Measurements from ENCODE around the gene FDPS.

FDPS gene

GRCh38 chr1:155320661-155321617, 12.3 kb downstream of the FDPS start, which contains the start of gene RUSC1:
TSS of gene RUSC1 (plus strand) at chr1:155320894. CDS start at chr1:155321774, 880 bp downstream.
- peak; percentile 88 for DNase-seq

- peak in 1 of 2 experiments; percentile 39 for DNase-seq
These were observed 13.2 kb downstream of the FDPS start for GRCh38 chr1:155321639-155322503.

GRCh38 chr1:155322571-155322952, 13.9 kb downstream of the FDPS start:
- no peak for DNase-seq

GRCh38 chr1:155322953-155323728, 14.5 kb downstream of the FDPS start:
- DNase-seq = peak; percentile 96 to 97

- DNase-seq = peak; percentile 91 to 92
These were observed 15.0 kb downstream of the FDPS start for GRCh38 chr1:155323729-155324036.

DNA sequence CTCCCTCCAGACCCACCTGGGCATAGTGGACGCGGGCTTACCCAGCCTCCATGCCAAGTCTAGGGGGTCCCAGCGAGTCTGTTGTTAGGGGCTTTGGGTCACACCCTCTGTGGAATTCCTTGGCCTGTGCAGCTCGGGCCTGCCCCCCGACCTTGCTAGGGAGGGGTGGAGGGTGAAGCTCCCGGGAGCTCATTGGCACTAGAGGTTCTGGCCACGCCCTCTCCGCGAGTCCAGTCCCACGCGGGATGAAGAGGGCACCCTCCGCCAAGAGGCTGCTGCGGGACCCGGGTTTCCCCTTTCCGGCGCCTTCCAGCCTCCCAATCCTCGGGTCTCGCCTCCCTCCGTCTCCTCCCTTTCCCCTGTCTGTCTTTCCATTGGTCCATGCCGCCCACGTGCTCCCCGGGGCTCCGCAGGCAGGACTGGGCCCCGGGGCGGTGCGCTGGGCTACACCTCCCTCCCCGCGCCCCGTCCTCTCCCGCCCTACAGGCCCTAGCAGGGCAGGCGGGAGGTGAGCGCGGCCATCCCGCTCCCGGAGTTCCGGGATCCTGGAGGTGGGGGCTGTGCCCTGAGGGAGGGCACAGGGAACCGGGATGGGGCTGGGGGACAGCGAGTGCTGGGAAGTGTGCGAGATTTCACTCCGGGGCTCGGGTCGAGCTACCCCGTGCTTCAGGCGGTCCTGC, 15.5 kb downstream of the FDPS start:
- DNase-seq = peak; percentile 94 to 95

GRCh38 chr1:155324717-155325602, 16.3 kb downstream of the FDPS start:
- DNase-seq = peak in 1 of 2 experiments; percentile 58

DNA sequence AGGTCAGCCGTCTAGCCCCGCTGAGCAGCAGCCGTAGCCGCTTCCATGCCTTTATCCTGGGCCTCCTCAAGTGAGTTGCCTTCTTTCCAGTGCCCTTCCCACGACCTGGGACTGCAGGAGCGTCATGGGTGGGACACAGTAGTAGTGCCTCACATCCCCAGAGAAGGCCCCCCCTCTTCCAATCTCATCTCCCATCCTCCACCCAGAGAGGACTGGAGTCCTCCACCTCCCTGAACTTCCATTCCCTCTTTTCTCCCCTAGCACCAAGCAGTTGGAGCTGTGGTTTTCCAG, 16.9 kb downstream of the FDPS start:
- DNase-seq = no peak

GRCh38 chr1:155326020-155326526, 17.4 kb downstream of the FDPS start:
- DNase-seq = no peak

DNA sequence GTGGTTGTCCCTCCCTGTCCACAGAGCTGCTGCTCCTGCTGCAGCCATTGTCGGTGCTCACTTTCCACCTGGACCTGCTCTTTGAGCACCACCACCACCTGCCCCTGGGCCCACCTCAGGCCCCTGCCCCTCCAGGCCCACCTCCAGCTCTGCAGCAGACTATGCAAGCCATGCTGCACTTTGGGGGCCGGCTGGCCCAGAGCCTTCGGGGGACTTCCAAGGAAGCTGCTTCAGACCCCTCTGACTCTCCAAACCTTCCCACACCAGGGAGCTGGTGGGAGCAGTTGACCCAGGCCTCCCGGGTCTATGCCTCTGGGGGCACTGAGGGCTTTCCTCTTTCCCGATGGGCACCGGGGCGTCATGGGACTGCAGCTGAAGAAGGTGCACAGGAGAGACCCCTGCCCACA, 18.0 kb downstream of the FDPS start:
- DNase-seq = no peak

- no peak for DNase-seq
These were observed 19.3 kb downstream of the FDPS start for GRCh38 chr1:155327981-155328380.

- DNase-seq = peak in 1 of 2 experiments; percentile 2
These were observed 20.2 kb downstream of the FDPS start for GRCh38 chr1:155328856-155329255.

GRCh38 chr1:155329980-155330598, 21.4 kb downstream of the FDPS start:
- DNase-seq = no peak

GRCh38 chr1:155334962-155335361, 26.3 kb downstream of the FDPS start:
- DNase-seq = no peak

DNA sequence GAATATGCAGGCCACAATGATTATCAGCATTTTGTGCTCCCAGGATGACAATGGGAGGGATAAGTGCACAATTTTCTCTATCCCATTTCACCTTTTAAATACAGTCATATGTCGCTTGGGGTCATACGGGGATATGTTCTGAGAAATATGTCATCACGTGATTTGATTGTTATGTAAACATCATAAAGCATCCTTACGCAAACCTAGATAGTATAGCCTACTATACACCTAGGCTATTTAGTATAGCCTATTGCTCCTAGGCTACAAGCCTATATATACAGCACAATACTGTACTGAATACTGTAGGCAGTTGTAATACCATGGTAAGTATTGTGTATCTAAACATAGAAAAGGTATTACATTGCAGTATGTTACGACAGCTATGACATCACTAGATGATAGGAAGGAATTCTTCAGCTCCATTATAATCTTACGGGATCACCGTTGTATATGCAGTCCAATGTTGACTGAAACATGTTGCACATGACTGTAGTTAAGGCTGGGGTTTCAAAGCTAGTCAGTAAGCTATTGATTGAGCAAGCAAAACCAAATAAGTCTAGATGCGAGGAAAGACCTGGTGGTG, 30.9 kb downstream of the FDPS start:
- DNase-seq = no peak

DNA sequence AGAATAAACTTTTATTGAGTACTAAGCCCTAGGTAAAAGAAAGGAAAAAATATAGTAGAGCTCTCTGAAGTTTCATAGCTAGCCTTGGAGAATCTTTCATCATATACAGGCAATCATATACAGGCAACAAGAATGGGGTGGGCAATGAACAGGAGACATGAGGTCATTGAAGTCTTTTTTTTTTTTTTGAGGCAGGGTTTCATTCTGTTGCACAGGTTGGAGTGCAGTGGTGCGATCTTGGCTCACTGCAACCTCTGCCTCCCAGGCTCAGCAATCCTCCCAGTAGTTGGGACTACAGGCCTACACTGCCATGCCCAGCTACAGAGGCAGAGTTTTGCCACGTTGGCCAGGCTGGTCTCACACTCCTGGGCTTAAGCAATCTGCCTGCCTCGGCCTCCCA, 34.2 kb downstream of the FDPS start:
- DNase-seq = no peak

GRCh38 chr1:155352631-155353030, 44.0 kb downstream of the FDPS start:
- DNase-seq = no peak

DNA sequence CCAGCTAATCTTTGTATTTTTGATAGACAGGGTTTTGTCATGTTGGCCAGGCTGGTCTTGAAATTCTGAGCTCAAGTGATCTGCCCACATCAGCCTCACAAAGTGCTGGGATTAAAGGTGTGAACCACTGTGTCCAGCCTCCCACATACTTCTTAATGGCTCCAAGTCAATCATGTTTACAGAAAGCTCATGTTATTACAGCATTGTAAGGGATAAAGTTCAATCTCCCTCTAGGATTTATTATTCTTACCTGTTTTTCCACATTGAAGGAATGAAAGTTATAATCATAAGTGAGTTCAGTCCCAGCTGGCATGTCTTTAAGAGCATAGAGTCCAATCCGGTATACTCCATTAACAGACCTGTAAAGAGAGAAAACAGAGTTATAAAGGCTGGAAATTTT, 51.4 kb downstream of the FDPS start:
- no peak for DNase-seq
